Stimulated activated CD8-positive, alpha-beta memory T cell treated with anti-CD3 and anti-CD28 coated beads, Interleukin-12 subunit alpha, Interleukin-12 subunit beta, amount 100 ng/mL, for 24 hours (primary cell): ENCODE results near the gene NOL9.

ENCODE experiments used
- DNase-seq: peaks from one replicate; pipeline ENCODE4 v3.0.0-alpha.2; 2020; ENCODE audit errors: extremely low read depth

NOL9 gene

DNA sequence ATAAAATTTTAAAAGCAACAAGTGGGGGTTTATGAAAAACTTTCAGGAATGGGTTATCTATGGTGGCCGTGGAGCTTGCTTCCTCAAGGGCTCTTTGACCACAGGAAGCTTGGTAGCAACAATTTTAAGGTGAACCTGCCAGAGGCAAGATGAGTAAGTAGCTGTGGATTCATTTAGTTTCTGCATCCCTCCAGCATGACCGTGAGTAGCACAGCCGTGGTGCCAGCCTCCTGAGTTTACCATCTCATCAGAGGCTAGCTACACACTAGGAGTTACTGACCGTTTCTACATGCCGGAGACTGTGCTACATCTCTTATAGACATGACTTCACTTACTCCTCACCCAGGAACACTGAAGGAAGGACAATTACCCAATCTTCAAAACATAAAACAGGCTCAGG lies 32.8 kb downstream of the NOL9 start:
- no peak for DNase-seq

DNA sequence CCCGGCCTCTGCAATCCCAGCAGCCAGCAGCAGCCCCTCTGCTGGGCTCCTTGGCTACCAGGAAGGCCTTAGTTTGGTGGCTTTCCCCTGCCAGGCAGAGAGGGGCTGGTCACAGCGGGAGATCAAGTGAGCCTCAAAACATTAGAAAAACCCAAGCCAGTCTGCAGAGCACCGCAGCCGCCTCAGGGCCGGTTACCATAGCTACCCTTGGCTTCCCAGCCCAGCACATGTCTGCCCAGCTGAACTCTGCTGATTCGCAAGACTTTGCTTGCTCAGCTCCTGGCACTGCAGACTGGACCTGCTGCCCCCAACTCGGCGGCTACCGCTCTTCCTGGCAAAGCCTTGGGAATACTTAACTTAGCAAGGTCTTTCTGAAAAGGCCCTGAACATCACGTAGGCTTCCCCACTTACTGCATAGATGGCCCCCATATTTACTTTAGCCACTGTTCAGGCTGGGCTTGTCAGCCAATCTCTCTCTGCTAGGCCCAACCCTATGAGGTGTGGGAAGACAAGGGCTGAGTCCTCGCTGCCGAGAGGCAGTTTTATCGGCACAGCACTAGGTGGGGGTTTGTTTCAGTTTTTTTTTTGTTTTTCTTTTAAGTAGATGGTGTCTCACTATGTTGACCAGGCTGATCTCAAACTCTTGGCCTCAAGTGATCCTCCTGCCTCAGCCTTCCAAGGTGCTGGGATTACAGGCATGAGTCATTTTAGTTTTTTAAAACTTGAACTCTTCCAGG lies 34.2 kb downstream of the NOL9 start:
- DNase-seq: no peak

DNA sequence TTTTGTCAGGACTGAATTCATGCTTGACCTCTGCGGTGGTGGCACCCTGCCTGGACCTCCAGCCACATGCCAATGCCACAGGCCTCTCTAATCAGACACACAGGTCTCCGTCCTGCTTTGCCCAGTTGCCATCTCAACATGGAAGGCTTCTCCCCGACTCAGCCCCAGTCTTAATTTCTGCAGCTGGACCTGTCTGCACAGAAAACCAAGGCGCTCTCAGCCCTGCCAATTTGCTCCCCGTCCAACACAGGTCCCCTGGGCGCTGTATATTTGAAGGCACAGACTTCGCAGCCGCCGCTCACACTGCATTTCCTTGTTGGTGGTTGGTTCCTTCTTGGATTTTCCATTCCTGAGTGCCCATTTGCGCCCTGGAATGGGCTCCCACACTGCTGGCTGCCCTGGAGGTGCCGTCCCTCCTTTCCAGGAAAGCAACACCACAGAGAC lies 34.8 kb downstream of the NOL9 start:
- DNase-seq: no peak

DNA sequence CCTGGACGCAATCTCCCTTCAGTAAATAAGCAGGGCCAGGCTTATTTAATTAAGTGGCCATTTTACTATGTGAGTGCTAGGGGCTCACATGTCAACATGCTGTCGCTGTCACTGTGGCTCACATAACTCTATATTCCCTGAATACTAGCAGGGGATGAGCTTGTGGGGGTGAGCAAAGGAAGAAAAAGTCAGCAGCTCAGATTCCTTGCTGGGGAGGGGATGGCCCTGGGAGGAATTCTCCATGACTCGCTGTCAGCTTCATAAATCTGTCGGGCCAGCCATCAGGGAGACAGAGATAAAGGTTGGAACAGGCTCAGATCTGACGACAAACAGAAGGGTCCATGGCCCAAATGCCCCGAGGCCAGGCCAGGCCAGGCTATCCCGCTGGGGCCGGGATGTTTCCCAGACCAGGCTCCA lies 36.9 kb downstream of the NOL9 start:
- DNase-seq: no peak

DNA sequence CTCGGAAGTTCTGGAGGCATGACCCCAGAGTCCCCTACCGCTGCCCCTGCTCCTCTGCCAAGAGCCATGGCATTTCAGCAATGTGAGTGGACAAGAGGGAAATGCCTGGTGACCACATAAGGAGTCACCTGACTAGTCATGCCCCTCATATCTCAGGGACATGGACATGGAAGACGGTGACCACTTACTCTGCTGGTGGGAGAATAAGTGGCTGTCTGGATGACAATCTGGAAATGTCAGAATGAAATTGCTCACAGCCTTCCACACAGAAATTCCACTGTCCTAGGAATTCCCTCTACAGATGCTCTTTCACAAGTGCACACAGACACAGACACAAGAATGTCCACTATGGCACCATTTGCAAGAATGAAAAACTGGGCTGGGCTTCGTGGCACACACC lies 38.5 kb downstream of the NOL9 start:
- DNase-seq: no peak

DNA sequence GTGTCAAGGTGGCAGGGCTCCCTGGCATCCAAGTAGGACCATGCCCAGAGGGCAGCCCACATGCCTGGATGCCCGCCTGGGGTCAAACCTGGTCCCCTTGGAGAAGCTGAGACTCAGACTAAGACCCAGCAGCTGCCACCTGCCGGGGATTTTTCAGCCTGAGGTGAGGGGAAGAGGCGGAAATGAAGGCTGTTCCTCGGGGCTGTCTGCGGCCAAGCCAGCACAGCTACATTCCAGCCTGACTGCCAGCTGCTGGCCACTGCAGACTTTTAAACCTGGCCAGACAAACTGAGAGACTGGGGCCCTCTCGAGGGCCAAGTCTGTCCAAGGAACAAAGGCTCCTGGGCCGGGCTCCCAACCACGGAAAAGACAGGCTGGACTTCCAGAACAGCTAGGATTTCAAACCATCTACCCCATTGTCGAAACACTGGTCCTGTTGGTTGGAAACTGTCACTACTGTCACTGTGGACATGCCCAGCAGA lies 41.0 kb downstream of the NOL9 start:
- DNase-seq: no peak

DNA sequence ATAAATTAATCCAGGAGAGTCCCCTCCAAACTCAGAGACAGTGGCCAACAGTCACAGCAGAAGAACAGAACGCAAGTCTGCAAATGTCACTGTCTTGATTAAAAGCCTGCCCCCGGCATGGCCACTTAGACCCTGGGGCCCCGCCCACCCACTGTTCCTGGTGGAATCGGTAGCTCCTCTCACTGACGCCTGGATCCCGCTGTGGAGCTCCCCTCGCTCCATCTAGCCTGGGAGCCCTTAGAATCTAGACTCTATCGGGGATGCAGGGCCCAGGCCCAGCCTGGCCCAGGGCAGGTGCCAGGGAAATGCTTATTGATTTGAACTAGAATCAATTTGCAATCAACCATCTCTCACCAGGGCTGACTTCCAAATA lies 41.4 kb downstream of the NOL9 start:
- no peak for DNase-seq

DNA sequence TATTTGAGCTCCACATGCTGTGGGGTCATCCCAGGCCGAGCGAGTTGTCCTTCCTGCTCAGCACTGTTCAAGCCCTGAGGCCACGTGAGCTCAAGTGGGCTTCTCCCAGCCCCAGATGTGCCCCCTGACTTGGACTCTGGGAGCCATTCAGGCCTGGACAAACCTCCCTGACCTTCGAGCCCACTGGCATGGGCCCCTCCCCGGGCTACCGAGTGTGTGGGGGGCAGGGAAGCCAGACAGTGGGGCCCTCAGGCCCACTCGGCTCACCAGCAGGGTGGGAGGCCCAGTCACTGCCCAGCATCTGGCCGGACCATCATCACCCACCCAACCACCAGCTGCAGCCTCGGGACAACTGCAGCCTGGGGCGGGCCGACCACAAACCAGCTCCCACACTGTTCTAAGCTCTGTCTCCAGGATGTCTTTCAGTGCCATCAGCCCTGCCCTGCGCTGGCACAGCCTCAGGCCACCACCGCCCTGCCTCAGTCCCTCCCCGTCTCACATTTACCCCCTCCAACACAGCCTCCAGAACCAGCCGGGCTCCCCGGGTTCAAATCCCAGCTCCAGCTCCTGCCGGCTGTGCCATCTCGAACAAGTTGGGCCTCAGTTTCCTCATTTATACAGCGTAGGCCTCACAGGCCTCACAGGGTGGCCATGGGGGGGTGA lies 41.9 kb downstream of the NOL9 start:
- DNase-seq: no peak

DNA sequence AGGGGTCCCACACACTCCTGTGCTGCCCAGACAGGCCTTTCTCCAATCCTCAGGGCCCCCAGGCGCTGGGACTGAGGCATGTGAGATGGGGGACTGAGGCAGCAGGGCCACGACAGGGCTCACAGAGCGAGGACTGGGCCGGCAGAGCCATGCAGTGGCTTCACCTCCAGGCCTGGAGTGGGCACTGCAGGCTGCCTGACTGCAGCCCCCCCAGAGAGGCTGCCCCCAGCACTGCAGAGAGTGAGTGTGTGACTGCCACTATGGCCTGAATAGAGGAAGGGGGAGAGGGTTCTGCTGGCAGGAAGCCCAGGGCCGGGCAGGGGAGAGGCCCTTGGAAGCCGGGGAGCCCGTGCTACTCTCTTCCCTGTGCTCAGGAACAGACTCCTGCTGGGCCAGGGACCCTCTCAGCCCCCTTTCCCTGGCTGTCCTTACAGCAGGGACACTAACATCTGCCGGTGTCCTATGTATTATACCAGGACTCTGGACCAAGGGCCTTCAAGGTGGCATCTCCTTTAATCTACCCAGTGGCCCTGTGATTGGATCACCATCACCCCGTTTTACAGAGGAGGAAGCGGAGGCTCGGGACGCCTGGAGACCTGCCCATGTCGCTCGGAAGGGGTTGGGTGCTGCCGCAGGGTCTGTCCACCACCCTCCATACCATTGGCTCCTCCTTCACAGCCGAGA lies 42.6 kb downstream of the NOL9 start:
- DNase-seq: no peak

DNA sequence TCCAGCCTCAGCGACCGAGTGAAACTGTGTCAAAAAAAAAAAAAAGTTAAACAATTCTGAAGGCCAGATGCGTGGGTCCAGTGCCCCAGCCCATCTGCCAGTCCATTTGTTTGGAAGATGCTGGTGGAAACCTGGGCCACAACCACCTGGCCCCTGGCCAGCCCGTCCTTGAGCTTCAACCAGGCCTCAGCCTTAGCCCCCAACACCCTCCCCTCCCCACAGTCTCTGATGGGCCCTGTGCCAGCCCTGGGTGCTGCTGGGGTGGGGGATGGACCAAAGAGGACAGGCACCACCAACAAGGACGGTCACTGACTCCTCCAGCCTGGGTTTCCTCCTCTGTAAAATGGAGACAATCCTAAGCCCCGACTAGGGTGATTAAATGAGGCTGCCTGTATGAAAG lies 43.3 kb downstream of the NOL9 start:
- no peak for DNase-seq

DNA sequence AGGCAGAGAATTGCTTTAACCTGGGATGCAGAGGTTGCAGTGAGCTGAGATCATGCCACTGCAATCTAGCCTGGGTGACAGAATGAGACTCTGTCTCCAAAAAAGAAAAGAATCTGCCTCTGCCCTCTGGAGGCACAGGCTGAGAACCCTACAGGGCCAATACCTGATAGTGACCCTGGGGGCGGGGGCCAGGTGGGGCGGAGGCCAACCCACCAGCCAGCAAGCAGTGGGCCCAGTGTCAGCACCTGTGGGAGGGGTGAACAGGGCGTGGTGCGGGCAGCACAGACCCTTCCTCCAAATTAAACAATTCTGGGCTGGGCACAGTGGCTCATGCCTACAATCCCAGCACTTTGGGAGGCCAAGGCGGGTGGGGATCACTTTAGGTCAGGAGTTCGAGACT lies 43.8 kb downstream of the NOL9 start:
- no peak for DNase-seq

DNA sequence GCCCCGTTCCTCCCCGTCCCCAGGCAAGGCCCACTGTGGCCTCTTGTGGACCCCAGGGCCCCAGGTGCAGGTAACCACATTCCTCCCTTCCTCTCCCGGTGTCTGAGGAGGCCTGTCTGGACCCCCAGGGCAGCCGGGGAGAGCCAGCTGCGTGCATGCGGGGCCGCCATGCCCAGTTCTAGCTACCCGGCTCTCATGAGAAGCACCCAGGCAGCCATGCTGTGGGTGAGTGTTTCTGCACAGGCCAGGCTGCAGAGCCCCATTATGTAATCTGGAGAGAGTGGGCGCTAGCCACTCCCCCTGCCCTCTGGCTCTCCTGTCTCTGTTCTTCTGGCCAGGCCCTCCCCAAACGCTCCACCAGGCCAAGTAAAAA lies 44.4 kb downstream of the NOL9 start:
- no peak for DNase-seq

DNA sequence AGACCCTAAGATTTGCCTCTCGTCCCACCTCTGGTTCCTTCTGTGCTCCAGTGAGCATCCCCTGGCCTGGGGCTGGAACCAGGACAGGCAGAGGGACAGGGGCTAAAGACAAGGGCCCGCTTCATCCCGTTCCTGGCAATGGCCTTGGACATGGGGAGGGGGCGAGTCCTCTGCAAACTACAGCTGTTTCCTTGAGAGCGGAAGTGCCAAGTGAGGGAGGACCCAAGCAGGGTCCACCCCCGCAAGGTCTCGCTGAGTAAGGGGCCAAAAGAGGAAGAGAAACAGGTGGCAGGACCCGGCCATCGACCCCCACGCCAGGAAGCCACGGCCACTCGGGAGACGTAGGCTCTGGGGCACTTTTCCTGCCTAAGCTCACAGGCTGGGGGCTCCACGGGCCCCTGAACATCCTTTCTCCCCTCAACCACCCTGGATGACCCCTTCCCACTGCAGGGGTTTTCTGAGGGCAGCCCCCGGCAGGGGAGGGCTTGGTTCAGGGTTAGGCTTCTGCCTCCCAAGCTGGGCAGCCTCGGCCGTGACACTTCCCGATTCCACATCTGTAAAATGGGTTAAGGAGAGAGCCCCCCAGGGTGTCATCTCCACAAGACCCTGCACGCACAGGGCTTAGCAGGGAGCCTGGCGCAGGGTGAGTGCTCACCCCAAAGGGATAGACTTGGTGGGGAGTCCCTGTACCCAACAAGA lies 44.9 kb downstream of the NOL9 start:
- no peak for DNase-seq

DNA sequence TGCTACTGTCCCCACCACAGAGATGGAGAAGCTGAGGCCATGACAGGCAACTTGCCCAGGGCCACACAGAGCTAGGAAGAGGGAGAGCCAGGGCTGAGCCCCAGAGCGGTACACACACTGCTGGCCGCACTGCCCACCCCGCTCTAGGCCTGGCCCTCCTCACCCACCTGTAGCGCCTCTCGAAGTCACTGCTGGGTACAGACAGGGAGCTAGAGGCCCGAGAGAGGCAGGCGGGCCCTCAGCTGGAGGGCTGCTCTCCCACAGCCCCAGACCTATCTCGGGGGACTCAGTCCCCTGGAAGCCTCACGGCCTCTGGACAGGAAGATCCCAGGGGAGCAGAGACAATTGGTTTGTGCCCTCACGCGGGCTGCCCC lies 45.5 kb downstream of the NOL9 start:
- DNase-seq: no peak

DNA sequence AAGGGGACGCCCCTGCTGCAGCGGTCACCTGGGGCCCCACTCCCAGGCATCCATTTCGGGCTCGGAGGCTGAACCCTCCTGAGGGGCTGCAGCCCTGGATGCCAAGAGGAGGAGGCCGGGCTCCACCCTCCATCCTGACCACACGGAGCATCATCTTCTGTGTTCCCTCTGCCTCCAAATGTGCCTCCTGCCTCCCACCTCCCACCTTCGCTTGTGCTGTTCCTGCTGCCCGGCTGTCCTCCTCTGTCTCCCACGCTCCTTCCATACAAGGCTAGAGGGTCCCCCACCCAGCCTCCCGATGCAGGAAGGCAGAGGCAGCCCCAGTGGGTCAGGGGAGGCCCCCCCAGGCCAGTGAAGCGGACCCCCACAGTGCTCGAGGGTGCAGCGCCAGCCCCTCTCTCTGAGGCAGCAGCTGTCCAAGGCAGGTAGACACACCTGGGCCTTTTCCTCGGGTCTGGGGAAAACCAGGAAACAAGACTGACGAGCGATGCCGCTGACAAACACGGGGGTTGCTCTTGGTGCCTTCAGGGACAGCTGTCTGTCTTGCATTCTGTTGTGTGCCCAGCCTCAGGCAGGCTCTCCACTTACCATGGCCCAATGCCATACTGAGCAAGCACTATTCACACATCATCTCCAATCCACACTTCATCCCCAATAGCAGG lies 46.0 kb downstream of the NOL9 start:
- no peak for DNase-seq

DNA sequence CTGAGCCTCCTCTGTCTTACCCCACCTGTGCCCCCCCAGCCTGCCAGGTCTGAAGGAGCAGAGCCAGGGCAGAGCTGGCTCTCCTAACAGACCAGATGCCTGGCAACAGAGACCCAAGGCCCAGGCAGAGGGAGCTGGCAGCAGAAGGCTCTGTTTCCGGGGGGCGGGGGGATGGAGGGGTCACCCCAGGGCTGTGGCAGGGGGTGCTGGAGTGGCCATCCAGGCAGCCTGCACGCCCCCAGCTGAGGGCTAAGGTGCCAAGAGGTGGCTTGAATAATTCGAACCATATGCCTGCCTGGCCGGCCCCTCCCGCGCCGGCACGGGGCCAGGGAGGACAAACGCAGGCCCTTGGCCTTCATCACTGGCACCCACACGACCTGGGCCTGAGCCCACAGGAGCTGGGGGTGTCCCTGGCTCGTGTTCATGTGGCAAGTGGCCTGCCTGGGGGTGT lies 46.8 kb downstream of the NOL9 start:
- no peak for DNase-seq

DNA sequence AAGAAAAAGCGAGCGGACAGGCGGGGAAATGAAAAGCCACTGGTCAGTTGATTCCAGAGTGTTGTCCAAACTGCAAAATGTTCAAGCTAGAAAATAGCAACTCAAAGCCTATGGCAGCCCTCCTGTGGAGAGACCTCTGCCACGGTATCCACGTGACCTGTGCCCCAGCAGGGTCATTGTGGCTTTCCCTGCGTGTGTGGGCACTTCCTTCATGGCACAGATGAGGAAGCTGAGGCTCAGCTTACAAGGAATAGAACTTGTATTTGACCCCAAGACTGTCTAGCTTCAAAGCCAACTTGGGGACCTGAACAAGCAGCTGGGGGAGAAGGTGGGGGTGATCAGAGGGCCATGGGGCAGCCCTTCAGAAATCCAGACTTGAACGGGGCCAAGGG lies 47.3 kb downstream of the NOL9 start:
- DNase-seq: no peak

DNA sequence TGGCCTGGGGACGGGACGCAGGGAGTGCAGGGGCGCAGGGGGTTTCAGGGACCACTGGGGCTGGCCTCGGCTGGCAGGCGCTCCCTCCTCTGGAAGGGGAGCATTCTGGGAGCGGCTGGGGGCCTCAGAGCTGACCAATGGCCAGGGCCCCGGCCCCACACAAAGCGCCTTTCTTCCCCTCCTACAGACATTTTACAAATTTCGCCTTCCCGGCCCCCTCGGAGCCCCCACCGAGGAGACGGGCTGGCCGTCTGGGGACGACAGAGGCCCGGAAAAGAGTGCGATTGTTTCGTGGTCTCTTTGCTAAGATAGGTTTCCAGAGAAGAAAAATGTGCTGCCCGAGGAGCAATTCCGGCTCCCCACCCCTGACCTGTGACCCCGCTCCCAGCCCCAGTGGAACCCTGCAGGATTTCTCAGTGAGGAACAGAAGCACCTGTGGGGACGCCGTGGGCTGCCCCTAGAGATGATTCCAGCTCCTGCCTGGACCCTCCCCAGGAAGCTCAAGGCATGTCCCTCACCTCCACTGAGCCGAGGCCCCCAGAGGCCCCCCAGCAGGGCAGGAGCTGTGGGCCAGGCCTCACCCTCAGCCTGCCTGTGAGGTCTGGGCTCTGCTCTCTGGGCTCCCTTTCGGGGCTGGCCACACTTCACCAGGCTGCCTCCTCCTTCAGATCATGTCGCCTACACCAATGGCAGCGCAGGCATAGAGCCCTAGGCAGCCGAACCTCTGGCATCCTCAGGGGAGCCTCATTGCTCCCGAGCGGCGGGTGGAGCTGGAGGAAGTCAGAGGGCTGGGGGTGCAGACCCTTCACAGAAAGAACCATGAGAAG lies 47.9 kb downstream of the NOL9 start:
- no peak for DNase-seq

DNA sequence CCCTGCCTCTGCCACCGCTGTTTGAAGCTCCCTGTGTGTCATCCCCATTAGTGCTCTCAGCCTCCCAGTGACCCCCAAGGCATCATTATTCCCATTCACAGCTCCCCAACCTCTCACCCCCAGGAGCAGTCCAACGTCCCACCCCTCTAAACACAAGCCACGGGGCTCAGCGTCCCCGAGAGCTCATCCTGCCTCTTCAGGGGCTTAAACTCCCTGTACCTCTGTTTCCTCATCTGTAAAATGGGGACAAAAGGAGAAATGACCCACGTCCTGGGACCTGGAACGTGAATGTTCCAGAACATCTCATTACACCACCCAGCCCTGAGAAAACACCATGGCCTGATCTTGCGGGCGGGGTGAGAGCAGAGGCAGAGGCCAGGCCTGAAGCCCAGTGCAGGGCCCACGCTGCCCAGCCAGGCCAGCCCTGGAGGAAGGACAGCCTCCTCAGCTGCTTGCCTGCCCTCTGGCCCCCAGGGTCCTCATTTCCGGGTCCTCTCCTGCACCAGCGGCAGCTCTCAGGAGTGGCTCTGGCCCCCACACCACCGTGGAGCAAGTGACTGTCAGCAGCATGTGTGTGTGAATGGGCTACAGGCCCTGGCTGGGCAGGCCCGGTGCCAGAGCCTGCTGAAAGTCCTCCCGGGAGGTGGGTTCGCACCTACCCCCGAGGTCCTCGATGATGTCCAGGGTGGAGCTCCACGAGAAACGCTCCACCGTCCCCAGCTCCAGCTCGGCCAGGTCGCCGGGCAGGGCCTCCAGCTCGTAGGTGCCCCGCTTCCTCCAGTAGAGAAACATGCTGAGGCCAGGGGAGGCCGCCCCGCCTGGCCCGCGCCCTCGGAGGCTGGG lies 48.7 kb downstream of the NOL9 start:
- no peak for DNase-seq

DNA sequence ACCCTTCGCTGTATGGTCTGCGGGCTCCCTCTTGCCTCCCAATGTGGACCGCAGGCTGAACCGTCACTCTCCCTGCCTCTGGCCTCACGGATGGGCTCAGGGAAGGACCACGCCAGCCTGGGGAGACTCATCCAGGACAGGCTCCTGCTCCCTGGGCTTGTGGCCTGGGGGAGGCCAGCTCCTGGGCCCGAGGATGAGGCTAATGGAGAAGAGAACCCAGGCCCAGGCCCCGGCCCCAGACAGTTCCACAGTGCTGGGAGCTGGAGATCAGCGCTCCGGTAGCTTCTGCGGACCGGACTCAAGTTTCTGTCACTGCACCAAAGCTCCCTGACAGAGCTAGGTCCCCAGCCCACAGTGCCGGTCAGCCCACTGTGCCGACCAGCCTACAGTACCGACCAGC lies 49.4 kb downstream of the NOL9 start:
- DNase-seq: no peak
